ENCODE measurements around the gene ZNF385C.

Gene ZNF385C

GRCh38 chr17:42061646-42062487 lies 36.4 kb downstream of the ZNF385C start:
- no peak for DNase-seq (ENCODE audit: extremely low read depth, insufficient read length)
- Histone ChIP-seq H3K36me3 (ENCODE audit: control insufficient read depth, insufficient read depth, low read length) (no peaks in the 10 kb centered on the region), H3K4me3 (replicated peaks; ENCODE audit: low read depth, low read length) (no peak overlapping the region), H3K27me3 (replicated peaks; ENCODE audit: control insufficient read depth, insufficient read depth, low read length) (no peaks in the 10 kb centered on the region)
- no peak for TF ChIP-seq CTCF (IDR thresholded peaks at IDR 0.05; ENCODE audit: insufficient read depth, low read length, poor library complexity, severe bottlenecking)

- H3K4me3 ChIP-seq (replicated peaks; ENCODE audit: low read depth, low read length), result no peak overlapping the region
- TF ChIP-seq CTCF (IDR thresholded peaks at IDR 0.05; ENCODE audit: insufficient read depth, low read length, poor library complexity, severe bottlenecking), result no peak
- H3K27me3 ChIP-seq (replicated peaks; ENCODE audit: control insufficient read depth, insufficient read depth, low read length), result no peaks in the 10 kb centered on the region
- no peak for DNase-seq (ENCODE audit: extremely low read depth, insufficient read length)
- no peaks in the 10 kb centered on the region for H3K36me3 ChIP-seq (ENCODE audit: control insufficient read depth, insufficient read depth, low read length)
Observed at GRCh38 chr17:42060231-42060630, 38.0 kb downstream of the ZNF385C start.

- no peaks in the 10 kb centered on the region for H3K36me3 ChIP-seq (ENCODE audit: control insufficient read depth, insufficient read depth, low read length)
- no peak for TF ChIP-seq CTCF (IDR thresholded peaks at IDR 0.05; ENCODE audit: insufficient read depth, low read length, poor library complexity, severe bottlenecking)
- DNase-seq (ENCODE audit: extremely low read depth, insufficient read length), result no peak
- no peaks in the 10 kb centered on the region for H3K27me3 ChIP-seq (replicated peaks; ENCODE audit: control insufficient read depth, insufficient read depth, low read length)
- no peak overlapping the region for H3K4me3 ChIP-seq (replicated peaks; ENCODE audit: low read depth, low read length)
Observed at GRCh38 chr17:42059815-42060214, 38.5 kb downstream of the ZNF385C start.

- no peak for TF ChIP-seq CTCF (IDR thresholded peaks at IDR 0.05; ENCODE audit: insufficient read depth, low read length, poor library complexity, severe bottlenecking)
- Histone ChIP-seq H3K36me3 (ENCODE audit: control insufficient read depth, insufficient read depth, low read length) (no peaks in the 10 kb centered on the region), H3K4me3 (replicated peaks; ENCODE audit: low read depth, low read length) (no peak overlapping the region), H3K27me3 (replicated peaks; ENCODE audit: control insufficient read depth, insufficient read depth, low read length) (no peaks in the 10 kb centered on the region)
- no peak for DNase-seq (ENCODE audit: extremely low read depth, insufficient read length)
Observed at GRCh38 chr17:42058063-42058462, 40.2 kb downstream of the ZNF385C start.

GRCh38 chr17:42056635-42057034 lies 41.6 kb downstream of the ZNF385C start:
- DNase-seq (ENCODE audit: extremely low read depth, insufficient read length), result no peak
- TF ChIP-seq CTCF (IDR thresholded peaks at IDR 0.05; ENCODE audit: insufficient read depth, low read length, poor library complexity, severe bottlenecking), result no peak
- Histone ChIP-seq H3K27me3 (replicated peaks; ENCODE audit: control insufficient read depth, insufficient read depth, low read length) (no peaks in the 10 kb centered on the region), H3K36me3 (ENCODE audit: control insufficient read depth, insufficient read depth, low read length) (no peaks in the 10 kb centered on the region), H3K4me3 (replicated peaks; ENCODE audit: low read depth, low read length) (no peak overlapping the region)
